ENCODE data around the gene SNAP29.

DNA sequence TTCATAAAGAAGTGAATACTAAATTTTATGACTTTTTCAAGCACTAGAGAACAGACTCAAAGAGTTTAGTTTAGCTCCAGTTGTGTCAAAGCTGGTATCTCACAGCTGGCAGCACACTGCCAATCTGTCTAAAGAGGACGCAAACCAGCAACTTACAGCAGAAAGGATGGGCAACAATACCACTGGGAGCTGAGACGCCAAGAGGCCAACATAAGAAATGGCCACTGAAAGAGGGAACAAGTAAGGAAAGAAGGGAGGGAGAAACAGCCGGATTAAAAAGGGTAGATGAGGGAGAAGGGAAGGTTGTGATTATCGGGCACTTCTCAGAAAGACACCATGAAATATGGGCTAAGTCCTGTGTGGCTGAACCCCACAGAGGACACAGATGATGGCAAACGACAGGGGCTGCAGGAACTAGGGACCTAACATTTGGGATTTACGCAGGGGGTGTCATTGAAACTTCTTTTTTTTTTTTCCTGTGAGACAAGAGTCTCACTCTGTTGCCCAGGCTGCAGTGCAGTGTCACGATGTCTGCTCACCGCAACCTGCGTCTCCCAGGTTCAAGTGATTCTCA lies 43.2 kb upstream of the SNAP29 start:
- TF ChIP-seq, protein P1, sequence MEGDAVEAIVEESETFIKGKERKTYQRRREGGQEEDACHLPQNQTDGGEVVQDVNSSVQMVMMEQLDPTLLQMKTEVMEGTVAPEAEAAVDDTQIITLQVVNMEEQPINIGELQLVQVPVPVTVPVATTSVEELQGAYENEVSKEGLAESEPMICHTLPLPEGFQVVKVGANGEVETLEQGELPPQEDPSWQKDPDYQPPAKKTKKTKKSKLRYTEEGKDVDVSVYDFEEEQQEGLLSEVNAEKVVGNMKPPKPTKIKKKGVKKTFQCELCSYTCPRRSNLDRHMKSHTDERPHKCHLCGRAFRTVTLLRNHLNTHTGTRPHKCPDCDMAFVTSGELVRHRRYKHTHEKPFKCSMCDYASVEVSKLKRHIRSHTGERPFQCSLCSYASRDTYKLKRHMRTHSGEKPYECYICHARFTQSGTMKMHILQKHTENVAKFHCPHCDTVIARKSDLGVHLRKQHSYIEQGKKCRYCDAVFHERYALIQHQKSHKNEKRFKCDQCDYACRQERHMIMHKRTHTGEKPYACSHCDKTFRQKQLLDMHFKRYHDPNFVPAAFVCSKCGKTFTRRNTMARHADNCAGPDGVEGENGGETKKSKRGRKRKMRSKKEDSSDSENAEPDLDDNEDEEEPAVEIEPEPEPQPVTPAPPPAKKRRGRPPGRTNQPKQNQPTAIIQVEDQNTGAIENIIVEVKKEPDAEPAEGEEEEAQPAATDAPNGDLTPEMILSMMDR (IDR thresholded peaks at IDR 0.05; ENCODE audit: low read length), result no peak
- TF ChIP-seq EZH2 (IDR thresholded peaks at IDR 0.05; ENCODE audit: borderline replicate concordance, low read length), result no peak

Data from OCI-LY1 (cell line).